ENCODE measurements around the gene MBP.
A peak's percentile ranks its signal among the peaks of the same experiment; 100 is the strongest.

Gene MBP

DNA sequence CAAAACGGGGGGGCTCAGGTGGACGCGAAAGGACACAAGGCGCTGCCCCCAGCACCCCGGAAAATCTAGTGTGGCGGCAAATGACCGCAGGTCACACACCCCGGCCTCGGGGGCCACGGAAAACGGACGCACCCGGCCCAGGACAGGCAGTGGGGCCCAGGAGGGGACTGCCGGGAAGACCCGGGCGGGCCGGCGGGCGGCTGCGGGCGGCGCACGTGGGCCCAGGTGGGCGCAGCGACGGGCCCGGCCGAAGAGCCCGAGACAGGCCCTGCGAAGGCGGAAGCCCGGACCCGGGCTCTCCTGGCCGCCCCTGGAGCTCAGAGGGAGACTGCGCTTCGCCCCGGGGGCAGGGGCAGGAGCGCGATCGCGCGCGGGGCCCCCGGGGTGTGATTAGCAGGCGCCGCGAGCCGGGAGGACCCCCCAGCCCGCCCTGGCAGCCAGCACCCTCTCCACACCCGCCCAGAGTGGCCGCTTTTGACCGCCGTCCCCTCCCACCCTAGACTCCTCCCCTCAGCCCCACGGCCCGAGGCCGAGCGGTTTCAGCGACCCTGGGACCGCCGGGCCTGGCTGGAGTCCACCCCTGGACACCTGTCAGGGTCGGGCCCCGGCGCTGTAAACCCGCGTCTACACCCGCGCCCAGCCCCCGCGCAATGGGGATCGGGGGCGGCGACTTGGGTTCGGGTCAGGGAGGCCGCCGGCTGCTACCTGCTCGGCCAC lies 773 bp downstream of the MBP start:
- TF ChIP-seq, protein P1, sequence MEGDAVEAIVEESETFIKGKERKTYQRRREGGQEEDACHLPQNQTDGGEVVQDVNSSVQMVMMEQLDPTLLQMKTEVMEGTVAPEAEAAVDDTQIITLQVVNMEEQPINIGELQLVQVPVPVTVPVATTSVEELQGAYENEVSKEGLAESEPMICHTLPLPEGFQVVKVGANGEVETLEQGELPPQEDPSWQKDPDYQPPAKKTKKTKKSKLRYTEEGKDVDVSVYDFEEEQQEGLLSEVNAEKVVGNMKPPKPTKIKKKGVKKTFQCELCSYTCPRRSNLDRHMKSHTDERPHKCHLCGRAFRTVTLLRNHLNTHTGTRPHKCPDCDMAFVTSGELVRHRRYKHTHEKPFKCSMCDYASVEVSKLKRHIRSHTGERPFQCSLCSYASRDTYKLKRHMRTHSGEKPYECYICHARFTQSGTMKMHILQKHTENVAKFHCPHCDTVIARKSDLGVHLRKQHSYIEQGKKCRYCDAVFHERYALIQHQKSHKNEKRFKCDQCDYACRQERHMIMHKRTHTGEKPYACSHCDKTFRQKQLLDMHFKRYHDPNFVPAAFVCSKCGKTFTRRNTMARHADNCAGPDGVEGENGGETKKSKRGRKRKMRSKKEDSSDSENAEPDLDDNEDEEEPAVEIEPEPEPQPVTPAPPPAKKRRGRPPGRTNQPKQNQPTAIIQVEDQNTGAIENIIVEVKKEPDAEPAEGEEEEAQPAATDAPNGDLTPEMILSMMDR (IDR thresholded peaks at IDR 0.05; ENCODE audit: control extremely low read depth, extremely low read depth, low read depth, missing control alignments): no peak
- ChIA-PET CTCF (interaction anchor here (0.6 to 3.4 kb wide), 6 partner anchors 10 to 331 kb away, joined by 3 to 17 read pairs (median 3); no protein-coding TSS in a partner anchor), POLR2A (no interaction called here)
- peak; percentile 75 for DNase-seq (ENCODE audit: extremely low spot score)

DNA sequence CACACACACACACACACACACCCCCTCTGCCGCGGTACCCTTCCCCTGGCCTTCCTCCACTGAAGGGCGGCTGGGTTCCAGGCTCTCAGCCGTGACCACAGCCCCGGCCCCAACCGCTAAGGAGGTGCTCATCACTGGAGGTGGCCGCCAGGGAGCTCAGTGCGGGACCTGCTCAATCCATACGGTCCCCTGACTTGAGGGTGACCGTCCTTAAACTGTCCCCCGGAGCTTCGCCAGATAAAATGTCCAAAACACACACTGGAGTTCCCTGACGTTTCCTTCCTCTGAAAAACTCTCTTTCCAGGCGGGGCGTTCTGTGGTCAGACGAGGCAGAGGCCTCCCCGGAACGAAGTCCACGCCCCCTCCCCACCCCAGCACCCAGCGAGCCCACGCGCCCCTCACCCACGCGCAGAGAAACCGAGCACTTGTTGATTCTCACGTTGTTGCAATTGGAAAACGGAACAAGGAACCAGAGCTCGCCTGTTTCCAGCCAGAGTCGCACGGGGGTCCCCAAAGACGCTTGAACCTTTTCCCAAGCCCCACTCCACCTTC lies 1.4 kb downstream of the MBP start:
- DNase-seq (ENCODE audit: extremely low spot score): peak; percentile 47
- POLR2A ChIA-PET: interaction anchor here (0.5 to 0.7 kb wide), 3 partner anchors 8 to 95 kb away, joined by 4 to 7 read pairs (median 5); no protein-coding TSS in a partner anchor
- CTCF ChIA-PET: interaction anchor here (0.9 to 3.4 kb wide), 5 partner anchors 9 to 148 kb away, joined by 3 to 17 read pairs (median 5); no protein-coding TSS in a partner anchor
- TF ChIP-seq, protein P1 (IDR thresholded peaks at IDR 0.05; ENCODE audit: control extremely low read depth, extremely low read depth, low read depth, missing control alignments): no peak

DNA sequence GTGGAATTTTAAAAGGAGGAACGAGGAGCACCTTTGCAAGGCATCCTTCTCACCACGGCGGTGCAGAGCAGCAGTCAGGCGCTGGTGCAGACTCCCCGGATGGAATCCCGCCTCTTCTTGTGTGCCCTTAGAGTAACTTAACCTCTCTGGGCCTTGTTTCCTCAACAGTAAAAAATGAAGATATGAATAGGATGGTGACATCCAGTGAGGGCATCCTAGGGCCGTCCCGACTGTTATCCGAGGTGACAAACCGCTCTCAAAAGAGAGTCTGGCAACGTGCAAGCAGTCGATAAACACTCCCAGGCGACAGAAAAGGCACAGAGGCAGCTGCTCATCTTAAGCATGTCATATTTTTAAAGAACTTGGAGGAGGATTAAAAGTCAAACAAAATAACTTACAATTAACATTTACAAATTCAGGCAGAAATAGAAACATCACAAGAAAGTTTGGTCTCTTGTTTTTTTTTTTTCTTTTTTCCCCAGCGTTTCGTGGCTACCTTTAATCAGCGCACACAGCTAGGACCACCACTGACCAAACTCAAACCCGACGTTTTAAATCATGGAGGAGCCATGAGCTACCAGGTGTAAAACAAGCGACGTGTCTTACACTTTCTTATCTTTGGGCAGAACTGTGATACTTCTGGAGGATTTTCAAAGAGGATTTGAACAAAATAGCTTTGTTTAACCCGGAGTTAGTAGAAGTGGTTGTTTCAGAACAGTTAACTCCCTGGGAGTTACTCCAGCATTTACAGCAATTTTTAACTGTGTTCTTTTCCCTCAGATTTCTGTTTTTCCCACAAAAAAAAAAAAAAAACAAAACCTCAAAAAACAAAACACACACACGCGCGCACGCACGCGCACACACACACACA lies 2.1 kb downstream of the MBP start:
- ChIA-PET POLR2A (interaction anchor here (0.5 to 1.2 kb wide), 5 partner anchors 9 to 310 kb away, joined by 4 to 7 read pairs (median 5); no protein-coding TSS in a partner anchor), CTCF (interaction anchor here (1.4 to 3.4 kb wide), 4 partner anchors 8 to 130 kb away, joined by 3 to 17 read pairs (median 10); no protein-coding TSS in a partner anchor)
- no peak for DNase-seq (ENCODE audit: extremely low spot score)
- TF ChIP-seq, protein P1 (IDR thresholded peaks at IDR 0.05; ENCODE audit: control extremely low read depth, extremely low read depth, low read depth, missing control alignments): no peak

DNA sequence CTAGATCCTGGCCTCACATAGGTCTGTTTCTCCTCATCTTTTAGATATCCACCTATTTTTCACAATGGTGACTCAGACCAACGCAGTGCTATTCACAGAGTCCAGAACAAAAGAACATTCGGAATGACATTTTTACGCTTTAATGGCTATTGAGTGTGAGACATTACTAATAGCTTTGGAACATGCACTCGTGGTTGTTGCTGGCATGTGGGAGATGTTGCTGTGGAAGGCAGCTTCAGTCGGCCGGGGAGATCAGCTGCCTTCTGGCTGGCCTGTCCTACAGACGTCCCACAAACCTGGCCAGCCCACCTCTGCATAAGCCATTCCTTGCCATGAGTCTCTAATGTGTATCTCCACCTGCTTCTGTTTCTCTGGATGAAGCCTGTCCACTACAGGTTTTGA lies 3.4 kb downstream of the MBP start:
- no peak for DNase-seq (ENCODE audit: extremely low spot score)
- CTCF ChIA-PET: interaction anchor here (0.9 to 1.8 kb wide), 2 partner anchors 28 to 60 kb away, joined by 3 read pairs; no protein-coding TSS in a partner anchor
- POLR2A ChIA-PET: interaction anchor here (0.6 to 1.2 kb wide), 2 partner anchors 18 to 26 kb away, joined by 3 to 5 read pairs; no protein-coding TSS in a partner anchor
- TF ChIP-seq, protein P1 (IDR thresholded peaks at IDR 0.05; ENCODE audit: control extremely low read depth, extremely low read depth, low read depth, missing control alignments): no peak

DNA sequence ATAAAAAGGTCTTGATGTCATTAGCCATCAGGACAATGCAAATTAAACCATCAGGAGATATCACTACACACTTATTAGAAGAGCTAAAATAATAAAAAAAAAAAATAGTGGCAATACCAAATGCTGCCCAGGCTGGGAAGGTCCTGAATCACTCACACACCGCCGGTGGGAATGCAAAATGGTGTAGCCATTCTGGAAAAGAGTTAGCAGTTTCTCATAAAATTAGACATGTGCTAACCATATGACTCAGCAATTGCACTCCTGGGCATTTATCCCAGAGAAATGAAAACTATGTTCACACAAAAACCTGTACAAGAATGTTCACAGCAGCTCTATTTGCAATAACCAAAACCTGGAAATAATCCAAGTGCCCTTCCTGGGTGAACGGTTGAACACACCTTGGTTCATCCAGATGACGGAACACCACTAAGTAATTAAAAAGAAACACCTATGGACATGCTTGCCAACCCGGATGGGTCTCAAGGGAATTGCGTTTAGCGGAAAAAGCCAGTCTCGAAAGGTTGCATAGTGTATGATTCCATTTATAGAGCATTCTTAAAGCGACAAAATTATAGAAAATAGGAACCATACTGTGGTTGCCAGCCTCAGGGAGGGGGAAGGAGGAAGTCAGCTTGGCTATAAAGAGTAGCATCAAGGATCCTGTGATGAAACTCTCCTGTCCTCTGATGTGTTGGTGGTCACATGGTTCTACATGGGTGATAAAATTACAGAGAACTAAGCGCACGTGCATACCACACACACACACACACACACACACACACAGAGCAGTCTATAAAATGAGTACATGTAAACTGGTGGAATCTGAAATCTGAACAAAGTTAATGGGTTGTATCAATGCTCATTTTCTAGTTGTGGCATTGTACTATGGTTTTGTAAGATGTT lies 4.6 kb downstream of the MBP start:
- TF ChIP-seq, protein P1 (IDR thresholded peaks at IDR 0.05; ENCODE audit: control extremely low read depth, extremely low read depth, low read depth, missing control alignments): no peak
- ChIA-PET CTCF (interaction anchor here (1.0 kb wide), 2 partner anchors 127 to 144 kb away, joined by 3 read pairs; no protein-coding TSS in a partner anchor), POLR2A (no interaction called here)
- DNase-seq (ENCODE audit: extremely low spot score): no peak

Measured in GM10248 (cell line).